Cardiac fibroblast (primary cell): Measurements from ENCODE around the gene PTMA.

Experiments used
- DNase-seq, 2 donors: peaks; one replicate each; pipeline versions ENCODE4 v3.0.0 to v3.0.0-alpha.2; 2010; ENCODE audit warnings: low read depth in 2 of 2
- H3K4me3 ChIP-seq, 2 donors: replicated peaks in 1 of 2; 1 replicate in 1 of 2; 2 replicates in 1 of 2; pipeline ENCODE4 v1.5.1; 2011; ENCODE audit warnings: low read depth in 2 of 2, low read length in 2 of 2, mild to moderate bottlenecking in 2 of 2, moderate library complexity in 1 of 2
- CTCF ChIP-seq: IDR thresholded peaks from one replicate; pipeline ENCODE4 v1.5.1; 2011; ENCODE audit warnings: low read depth, mild to moderate bottlenecking, low read length, inconsistent platforms

The PTMA gene

DNA sequence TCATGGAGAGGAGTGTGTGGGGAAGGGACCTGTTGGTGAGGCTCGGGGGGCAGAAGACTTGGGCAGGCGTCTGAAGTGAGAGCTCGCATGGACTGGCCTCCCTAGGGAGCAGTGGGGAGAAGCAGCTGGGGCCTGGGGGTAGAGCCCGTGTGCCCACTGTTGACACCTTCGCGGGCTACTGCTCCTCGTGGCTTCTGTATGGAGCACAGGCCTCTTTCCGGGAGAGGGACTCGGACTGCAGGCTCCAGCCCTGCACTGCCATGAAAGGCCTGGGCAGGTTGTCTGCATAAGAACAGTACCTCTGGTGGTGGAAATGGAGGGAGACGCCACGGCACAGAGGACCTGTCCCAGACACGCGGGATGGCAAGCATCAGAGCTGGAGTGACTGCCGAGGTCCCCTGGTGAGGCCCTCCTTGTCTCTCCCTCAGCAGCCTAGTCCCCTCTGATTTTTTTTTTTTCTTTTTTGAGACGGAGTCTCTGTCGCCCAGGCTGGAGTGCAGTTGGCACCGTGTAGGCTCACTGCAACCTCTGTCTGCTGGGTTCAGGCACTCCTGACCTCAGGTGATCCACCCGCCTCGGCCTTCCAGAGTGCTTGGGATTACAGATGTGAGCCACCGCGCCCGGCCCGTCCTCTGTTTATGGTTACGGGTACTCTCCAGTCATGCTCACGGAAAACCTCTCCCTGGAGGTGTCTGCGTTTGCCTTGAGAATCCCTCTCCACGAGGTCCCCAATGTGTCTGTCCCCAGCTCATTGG lies 44.7 kb upstream of the PTMA start:
- H3K4me3 ChIP-seq = no peak overlapping the region
- no peak for TF ChIP-seq CTCF
- DNase-seq = no peak

DNA sequence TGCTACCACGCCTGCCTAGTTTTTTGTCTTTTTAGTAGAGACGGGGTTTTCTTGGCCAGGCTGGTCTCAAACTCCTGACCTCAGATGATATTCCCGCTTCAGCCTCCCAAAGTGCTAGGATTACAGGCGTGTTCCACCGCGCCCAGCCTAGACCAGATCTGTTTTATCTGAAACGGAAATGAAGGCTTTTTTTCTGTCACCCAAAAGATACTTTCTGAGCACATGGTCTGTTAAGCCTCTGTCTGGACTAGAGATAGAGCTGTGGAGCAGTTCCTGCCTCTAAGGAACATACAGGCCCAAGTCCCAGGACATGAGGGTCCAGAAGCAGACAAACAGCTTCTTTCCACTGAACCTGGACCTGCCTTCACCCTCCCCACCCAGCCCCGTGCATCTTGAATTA lies 43.6 kb upstream of the PTMA start:
- H3K4me3 ChIP-seq = no peak overlapping the region
- DNase-seq = no peak

DNA sequence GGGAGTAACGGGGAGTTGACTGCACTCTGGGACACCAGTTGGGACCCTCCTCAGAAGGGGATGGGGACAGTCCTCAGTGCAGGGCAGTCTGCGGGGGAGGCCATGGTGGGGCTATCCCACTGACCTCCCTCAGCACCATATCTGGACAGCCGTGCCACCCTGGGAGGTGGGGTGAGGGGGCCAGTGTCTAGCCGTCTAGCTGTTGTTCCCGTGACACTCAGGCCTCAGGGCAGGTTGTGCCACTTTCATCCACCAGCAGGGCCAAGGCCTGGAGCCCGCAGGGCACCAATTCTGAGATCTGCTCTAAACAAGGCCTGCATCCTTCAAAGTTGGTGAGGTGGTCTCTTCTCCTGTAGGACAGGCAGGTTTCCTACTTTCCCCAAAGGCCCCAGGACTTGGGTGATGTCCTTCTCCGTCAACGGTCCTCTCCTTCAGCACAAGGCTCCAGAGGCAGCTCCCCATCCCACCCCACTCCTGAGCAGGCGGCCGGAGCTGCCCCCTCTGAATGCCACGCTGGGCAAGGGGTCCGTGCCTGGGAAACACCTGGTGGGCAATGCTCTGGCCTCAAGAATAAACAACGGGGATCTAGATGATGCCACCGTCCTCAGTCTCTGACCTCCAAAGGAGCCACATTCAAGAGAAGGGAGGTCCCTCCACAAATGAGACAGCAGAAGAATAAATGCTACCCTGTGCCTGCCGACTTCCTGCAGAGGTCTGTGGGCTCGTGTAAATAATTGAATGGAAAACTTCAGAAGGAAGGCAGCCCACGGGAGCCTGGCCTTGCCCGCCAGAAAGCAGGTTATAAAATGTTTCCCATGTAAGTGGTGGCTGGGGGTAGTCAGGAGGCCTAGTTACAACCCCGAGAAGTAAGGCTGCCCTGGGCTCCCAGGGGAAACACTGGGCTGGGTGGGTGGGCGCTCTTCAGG lies 42.8 kb upstream of the PTMA start:
- H3K4me3 ChIP-seq = peak overlapping the region; percentile 38 to 46
- no peak for DNase-seq
- no peak for TF ChIP-seq CTCF

More for the DNA sequence above, 43.6 kb upstream of the PTMA start:
- no peak for TF ChIP-seq CTCF

DNA sequence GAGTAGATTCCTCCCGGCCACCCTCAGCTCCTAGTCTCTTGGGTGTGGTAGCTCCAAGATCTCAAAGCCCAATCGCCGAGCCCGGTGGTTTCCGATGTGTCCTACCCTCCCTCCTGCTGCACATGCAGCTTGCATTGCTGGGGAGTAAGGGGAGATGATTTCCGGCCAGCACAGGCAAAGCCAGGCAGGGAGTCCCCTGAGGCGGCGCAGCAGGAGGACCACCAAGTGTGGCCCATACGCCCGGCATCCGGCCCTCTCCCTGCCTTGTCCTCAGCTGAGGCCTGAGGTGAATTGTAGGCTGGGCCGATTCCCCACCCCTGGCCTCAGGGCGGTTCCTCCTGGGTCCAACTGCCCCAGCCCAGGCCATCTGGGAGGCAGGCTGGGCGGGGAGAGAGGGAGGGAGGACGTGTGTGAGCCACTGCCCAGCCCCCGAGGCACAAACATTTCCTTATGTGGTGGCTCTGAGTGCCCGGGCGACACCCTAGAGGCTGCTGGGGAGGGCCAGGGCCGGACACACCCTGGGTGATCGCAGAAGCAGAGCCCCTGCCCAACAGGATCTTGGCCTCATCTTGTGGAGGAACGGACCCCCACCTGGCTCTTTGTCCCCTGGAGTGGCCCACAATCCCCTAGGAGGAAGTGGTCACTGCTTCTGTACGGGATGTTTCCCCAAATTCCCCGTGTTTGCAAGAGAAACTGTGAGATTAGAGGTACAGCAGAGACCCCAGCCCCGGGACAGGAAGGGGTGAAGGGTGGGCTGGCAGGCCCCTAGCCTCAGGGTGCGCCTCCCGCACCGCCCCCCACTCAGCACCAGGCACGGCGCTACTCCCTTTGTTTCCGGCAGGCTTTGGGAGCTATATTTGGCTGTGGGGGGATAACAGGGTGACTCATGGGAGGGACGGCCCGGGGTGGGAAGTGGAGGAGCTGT lies 41.9 kb upstream of the PTMA start:
- TF ChIP-seq CTCF = no peak
- peak; percentile 93 to 94 for DNase-seq
- peak overlapping the region; percentile 38 to 46 for H3K4me3 ChIP-seq

DNA sequence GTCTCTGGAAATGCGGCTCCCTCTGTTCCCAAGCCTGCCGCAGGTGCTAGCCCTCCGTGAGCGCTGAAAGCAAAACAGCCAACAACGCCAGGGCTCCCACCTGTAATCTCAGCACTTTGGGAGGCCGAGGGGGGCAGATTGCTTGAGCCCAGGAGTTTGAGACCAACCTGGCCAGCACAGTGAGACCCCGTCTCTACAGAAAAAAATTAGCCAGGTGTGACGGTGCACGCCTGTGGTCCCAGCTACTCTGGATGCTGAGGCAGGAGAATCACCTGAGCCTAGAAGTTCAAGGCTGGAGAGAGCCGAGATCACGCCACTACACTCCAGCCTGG lies 41.3 kb upstream of the PTMA start:
- no peak for TF ChIP-seq CTCF
- no peak for DNase-seq
- peak overlapping the region; percentile 38 to 46 for H3K4me3 ChIP-seq

- no peak overlapping the region for H3K4me3 ChIP-seq
- DNase-seq = no peak
- no peak for TF ChIP-seq CTCF
Observed at GRCh38 chr2:231667496-231667895, 40.8 kb upstream of the PTMA start.
